ENCODE data around the gene ACSS3.

The ACSS3 gene

DNA sequence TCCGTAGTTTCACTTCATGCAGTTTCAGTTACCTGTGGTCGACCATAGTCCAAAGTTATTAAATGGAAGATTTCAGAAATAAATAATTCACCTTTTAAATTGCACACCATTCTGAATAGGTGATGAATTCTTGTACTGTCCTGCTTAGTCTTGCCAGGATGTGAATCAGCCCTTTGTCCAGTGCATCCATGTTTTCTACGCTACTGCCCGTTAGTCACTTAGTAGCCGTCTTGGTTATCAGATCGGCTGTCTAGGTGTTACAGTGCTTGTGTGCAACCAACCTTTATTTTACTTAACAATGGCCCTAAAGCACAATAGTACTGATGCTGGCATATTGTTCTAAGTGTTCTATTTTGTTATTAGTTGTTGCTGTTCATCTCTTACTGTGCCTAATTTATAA is 146.7 kb downstream of the ACSS3 start:
- DNase-seq (ENCODE audit: low read depth) = no peak

DNA sequence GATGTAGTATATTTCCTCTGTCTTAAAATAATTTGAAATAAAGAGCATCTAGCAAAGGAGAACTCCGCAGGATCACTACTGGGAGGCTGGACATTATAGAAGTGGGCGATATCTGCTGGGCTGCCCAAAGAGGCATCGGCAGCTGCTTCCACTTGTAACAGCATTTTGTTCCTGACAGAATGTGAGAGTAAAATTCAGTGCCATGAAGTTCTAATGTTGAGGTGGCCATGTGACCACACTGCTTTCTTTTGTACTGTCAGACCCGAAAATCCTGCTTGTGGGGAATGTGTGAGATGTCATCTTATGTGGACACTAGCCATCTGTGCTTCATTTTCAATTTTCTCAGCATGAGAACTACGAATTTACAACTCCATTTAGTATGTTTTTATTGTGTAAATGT is 151.9 kb downstream of the ACSS3 start:
- no peak for DNase-seq (ENCODE audit: low read depth)

DNA sequence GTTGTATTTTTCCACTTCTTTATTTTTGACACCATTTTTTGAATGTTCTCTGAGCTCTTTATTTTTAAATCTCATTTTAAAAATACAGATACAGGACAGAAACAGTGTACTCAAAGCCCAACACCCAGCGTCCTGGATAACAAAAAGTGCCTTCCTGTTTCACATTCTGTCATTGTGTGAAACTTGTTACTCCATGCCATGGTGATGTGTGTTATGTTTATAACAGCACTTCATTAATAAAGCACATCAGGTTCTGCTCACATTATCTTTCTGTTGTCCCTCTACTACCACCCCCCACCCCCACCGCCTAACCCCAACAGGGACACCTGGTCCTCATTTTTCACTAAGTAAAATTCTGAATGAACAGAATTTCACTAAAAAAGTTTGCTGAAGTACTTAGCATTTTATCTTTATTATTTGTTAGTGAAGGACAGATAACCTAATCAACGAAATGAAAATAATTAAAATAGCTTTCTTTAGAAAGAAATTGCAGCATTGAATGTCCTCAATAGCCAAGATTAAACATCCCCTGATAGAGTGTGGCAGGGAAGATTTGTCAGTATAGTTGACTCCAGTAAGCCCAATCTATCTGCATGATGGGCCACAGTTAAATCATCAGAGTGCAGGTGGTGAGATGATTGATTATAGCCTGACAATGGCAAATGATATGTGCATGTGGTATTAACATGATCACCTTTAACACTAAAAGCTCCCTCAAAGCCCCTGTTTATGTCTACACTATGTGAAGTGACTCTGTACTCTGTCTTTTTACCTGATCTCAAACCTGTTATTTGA is 153.9 kb downstream of the ACSS3 start:
- DNase-seq (ENCODE audit: low read depth) = no peak

DNA sequence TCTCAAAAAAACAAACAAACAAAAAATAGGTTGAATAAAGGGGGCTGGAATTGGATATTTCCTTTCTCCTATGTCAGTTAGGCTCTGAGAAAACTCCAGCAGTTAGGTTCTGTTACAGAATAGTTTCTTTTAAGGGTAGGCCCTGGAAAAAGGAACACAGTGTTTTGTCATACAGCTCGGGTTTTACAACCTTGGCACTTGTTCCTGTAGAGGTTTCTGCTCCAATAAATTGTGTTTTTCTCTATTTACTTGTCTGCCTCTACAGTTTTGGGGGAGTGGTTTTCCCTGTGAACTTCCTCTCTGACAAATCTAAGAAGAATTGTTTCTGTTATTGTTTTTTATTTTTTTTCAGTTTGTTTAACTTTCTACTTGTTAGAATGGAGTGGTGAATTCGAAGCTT is 167.6 kb downstream of the ACSS3 start:
- DNase-seq (ENCODE audit: low read depth) = no peak

DNA sequence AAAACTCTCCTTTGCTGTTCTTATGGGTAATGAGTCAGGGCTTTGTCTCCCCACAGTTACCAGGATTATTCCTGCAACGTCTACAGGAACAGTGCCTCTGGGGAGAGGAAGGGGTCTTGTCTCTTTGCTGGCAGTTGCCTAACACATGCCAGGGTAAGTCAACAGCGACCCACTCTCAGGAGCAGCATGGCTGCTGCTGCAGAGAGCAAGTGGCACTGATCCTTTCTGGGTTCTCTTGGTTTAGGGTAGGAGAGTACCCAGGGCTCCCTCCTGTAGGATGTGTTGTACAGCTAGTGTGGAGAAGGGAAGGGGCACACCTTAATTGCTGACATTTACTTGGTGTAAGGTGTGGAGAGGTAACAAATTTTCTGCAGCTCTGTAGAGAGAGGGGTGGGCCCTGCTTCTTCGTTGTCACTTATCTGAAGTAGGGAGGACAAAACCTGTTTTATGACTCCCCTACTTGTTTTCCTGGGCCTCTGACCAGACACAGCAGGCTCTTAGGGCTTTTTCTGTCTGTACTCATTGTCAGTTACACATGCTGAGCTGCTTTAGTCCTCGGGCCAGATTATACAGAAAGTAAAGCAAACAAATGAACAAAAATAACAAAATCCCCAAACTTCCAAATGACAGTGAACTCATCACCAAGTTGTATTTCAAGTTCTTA is 168.2 kb downstream of the ACSS3 start:
- no peak for DNase-seq (ENCODE audit: low read depth)

DNA sequence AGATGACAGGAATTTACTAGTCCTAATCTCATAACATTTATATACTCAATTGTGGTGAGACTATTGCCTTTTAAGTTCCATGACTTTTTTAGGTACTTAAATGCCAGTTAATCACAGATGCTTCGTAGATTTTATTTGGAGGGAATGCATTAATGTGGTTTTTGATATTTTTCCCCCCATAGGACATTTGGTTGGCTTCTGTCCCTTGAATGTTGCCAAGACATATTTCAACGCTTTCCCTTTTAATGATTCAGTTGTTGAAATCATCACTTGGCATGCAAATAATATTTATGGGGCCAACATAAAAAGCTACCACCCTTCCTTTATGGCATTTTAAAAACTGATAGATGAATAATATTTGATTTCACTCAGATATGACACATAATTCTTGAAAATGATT is 172.1 kb downstream of the ACSS3 start:
- no peak for DNase-seq (ENCODE audit: low read depth)

DNA sequence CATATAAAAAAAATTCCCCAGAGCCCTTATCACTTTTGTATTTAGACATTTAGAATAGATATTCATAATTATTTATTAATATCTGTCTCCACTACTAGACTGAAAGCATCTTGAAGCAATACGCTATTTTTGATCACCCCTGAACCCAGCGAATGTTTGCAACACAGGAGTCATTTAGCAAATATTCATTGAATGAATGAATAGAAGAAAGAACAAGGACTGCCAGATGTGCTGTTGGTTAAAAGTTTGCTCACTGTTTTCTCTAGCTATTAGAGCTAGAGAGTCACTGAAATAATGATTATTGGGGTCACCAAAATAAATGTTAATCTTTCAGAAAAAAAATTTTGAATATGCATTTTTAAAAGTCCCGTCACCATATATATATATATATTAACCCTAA is 174.3 kb downstream of the ACSS3 start:
- no peak for DNase-seq (ENCODE audit: low read depth)

DNA sequence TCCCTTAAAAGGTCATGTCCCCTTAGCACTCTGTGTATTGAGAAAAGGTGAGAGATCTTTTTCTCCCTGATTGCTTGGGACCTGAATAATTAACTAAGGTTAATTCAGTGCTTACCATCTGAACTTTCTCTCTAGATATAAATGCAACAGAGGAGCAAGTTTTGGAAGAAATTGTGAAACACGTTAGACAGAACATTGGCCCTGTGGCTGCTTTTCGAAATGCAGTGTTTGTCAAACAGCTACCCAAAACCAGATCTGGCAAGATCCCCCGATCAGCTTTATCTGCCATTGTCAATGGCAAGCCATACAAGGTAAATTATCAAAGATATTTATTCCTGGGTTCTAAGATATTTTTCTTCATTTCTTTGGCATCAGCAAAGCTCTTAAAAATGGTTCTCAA is 175.5 kb downstream of the ACSS3 start:
- no peak for DNase-seq (ENCODE audit: low read depth)

DNA sequence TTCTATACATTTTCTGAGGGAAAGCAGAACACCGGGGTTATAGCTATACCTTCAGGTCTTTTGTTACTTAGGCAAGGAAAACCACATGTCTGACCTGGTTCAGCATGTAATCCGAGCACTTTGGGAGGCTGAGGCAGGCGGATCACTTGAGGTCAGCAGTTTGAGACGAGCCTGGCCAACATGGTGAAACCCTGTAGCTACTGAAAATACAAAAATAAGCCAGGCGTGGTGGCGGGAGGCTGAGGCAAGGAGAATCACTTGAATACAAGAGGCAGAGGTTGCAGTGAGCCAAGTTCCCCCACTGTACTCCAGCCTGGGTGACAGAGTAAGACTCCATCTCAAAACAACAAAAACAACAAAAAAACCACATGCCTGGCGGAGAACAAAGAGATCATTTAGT is 177.6 kb downstream of the ACSS3 start:
- no peak for DNase-seq (ENCODE audit: low read depth)

DNA sequence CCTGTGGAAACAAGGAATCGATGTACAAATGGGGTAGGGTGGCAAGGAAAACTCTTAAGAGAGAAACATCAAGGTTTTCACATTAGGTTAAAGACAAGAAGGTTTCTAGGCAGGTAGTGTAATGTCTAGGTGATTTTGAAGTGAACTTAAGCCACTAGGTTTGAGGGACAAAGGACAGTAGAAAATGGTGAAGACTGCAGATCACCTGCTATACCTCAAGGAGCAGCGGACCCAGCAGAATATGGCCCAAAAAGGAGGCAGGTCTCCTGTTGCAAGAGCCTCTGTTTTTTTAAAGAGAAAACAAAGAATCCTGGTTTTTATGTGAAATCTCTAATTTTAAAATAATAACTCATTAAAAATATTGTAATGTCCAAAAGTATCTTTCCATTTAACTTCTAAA is 178.1 kb downstream of the ACSS3 start:
- DNase-seq (ENCODE audit: low read depth) = no peak

DNA sequence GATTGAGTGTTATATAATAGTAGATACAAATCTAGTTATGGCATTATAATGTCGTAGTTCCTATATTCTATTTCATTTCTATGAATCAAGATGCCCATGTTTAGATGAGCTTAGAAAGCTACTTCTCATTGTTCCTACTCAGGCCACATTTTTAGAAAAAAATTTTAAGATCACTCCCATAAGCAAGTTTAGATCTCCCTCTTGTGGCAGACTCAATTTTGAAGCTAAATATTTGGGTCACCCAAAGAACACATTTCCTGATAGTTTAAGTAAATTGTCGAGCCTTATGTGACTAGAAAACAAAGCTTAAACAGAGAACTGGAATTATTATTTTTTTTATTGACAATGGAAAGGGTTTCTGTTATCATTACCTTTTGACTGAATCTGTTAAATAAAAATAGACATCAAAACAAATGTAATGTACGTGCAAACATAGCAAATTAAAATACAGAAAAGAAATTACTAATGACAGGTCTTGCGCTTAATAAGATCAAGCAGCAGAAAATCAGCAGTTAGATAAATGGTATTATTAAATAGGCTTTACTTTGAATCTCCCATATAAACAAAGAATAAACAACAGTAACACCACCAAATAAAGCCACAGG is 180.2 kb downstream of the ACSS3 start:
- no peak for DNase-seq (ENCODE audit: low read depth)

DNA sequence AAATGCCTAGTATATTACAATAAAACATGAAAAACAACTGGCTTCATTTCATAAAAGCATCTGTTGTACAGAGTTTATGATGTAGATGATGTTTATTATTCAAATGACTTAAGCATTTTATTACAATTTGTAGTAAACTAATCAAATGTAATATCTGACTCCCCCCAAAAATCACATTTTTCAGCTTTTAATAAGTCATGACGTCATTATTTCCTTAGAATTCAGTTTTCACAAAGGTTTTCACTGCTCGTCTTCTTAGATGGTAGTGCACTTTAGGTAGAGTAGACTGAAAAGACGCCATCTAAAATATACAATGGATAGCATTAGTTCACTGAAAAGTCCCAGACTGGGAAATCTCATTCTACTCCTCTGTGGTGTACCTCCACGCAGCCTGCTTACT is 181.5 kb downstream of the ACSS3 start:
- no peak for DNase-seq (ENCODE audit: low read depth)

DNA sequence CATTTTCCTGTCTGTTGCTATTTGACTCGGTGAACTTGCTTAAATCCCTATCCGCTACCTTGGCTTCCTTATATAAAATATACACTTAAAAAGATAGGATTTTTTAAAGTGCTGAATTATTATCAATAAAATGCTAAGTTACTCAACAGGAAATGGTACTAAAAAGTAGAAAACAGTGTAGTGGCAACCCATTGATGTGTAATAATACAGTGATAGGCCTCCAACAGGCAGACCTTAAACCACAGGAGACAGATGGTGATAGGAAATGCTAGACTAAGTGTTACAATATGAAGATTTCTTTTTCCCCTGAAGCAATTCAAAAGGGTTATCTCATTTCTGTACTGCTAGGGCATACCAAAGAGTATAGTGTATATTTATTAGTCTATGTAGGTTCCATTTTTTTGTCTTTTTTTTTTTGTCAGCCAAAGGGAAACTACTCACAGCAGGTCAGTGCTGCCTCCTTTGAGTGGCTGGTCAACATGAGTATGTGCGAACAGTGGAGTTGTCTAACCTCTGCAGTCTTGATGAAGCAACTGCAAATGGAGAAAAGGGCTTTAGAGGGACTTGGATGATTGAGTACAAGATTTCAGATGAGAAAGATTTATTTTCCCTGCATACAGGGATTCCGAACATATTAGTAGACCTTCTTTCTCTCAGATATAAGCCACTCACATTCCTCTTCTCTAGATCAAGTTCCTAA is 183.8 kb downstream of the ACSS3 start:
- no peak for DNase-seq (ENCODE audit: low read depth)

DNA sequence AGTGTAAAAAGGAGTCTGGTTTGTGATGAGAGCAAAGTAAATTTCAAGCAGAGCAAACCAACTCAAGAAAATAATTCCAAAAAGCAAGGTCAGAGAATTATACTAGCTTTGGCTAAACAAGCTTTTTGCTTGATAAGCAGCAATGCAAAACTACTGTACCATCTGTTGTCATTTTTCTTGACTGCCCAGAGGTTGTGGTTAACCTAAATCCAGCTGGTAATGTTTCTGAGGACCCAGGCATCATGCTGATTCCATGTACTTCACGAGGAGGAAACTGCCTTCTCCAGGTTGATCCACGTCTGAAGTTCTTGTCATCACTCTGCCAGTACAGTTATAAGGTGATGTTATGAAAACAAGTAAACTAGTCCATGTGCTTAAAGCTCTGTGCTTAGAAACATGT is 185.2 kb downstream of the ACSS3 start:
- no peak for DNase-seq (ENCODE audit: low read depth)

DNA sequence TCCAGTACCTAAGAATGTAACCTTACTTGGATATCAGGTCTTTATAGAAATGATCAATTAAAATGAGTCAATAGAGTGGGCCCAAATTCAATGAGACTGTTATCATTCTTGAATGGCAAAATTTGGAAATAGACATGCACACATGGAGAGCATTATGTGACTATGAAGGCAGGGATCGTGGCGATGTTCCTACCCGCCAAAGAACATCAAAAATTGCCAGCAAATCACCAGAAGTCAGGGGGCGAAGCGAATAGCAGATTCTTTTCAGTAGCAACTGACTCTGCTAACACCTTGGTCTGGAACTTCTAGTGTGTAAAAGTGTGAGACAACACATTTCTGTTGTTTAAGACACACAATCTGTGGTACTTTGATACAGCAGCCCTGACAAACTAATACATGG is 192.5 kb downstream of the ACSS3 start:
- DNase-seq (ENCODE audit: low read depth) = no peak

DNA sequence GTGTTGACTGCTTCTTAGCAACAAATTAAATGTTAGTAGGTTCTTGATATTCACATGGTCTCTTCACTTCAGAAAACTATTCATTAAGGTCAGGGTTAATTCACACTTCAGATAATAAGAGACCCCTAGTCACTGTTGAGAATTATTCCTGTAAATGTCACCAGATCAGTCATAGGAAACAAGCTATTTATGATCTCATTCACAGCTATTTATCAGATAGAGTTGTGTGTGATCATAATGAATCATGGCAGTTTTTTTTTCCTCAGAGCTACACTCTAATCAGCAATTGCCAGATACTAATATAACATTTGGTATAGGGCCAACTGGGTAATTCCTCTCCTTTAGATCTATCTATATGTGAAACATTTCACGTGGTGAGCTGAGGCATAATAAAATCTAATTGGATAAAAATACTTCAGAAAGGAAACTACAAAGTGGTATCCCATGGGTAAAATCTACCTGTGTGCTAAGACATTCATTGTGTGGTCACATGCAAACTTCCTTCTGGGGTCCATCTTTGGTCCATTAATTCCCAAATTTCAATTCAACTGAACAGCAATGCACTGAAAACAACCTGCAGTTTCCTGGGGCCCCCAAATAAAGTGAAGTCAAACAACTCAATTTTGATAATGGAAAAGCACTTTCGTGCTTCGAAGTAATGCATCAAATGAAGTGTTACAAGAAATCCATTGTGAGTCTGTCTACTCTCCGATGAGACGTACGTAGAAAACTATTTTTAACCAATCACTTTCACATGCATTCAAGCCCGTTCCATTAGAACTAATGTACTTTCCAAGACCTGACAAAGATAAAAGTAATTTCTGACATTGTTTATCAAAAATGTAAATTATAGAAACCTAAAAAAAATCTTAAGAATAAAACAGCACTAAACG is 197.0 kb downstream of the ACSS3 start:
- DNase-seq (ENCODE audit: low read depth) = no peak

DNA sequence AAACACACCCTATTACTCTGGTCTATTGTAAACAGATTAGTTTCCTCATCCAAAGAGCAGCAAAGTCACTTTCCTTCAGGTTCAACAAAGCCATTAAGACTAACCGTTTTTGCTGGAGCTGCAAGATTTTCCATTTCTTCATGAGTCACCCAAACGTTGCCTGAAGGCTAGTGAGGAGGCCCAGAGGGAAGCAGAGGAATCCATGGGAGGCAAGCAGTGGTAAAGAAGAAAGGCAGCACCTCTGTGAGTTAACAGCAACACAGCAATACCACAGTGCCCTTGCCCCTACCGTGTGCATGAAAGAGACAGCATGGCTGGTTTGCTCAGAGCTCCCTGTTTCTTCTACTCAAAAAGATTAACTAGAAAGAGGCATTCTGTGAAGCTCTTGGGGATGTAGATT is 206.3 kb downstream of the ACSS3 start:
- no peak for DNase-seq (ENCODE audit: low read depth)

DNA sequence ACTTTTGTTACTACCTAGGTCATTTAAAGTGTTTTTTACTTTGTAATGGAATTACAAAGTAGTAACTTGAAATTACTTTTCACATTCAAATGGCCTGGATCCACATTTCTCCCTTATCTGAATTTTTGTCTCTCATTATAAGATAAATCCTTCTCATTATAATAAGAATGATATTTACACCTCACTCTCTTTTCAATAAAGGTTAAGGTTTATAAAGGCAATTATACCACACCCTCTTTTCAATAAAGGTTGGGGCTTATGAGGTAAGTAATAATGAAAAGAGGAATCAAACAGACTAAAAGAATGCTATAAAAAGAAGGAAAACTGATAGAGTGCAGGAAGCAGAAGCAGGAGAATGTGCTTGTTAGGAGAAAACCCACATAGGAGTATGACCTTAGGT is 210.8 kb downstream of the ACSS3 start:
- no peak for DNase-seq (ENCODE audit: low read depth)

DNA sequence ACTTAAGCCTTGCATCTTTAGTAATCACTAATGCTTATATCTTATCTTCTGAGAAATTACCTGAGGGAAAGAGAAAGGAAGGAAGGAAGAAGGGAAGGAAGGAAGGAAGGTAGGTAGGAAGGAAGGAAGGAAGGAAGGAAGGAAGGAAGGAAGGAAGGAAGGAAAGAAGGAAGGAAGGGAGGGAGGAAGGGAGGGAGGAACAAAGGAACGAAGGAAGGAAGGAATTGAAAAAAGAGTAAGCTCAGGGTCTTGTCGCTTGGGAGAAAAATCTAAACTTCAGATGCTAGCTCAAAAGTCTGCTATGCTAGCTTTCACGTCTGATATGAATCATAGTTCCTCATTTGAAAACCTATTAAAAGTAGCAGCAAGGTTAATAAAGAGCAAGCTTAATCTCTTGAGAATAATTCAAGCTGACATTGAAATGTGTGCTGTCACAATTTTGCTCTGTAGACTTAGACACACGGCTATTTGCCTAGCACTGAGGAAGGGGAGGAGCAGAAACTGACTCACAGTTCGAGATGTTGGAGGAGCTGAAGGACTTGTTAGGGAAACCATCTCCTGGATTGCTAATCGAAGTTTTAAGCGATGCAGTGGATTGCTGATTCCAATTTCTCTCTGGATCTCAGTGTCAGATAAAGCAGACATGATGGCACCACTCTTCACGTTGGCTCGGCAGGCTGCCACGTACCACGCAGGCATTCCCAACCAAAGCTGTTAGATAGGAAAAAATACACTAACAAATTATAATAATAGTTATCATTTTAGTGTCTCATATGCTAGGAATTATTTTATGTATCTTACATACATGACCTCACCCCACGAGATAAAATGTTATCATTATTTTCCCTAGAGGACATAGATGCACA is 216.7 kb downstream of the ACSS3 start:
- no peak for DNase-seq (ENCODE audit: low read depth)

DNA sequence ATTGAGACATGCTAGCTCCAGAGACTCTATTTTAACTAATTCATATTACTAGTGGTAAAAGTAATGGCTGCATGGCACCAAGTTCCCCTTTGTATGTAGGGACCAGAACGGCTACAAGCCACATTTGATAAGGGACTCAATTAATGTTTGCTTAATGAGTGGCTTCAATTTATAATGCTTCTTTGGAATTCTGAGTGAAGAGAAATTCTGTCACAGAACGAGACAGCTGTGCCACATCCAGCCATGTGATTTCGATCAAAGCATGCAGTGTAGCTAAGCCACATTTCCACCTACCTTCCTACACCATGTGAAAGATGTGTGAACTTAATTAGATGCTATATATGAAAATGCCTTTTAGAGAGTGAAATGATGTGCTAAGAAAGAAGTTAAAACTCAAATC is 217.4 kb downstream of the ACSS3 start:
- DNase-seq (ENCODE audit: low read depth) = no peak

Data from activated T-cell treated with anti-CD3 and anti-CD28 coated beads for 48 hours (primary cell).